K562 (cell line): ENCODE data around the gene SMARCA1. TPM values are rescaled to one million over a fixed set of nuclear protein-coding genes. Genes with fewer than 3 reads are reported as not detected.

Experiments
- ATAC-seq: fragments of 200-7000 bp; cut with Tn5 transposase; 3 replicates; pipeline ENCODE4 v1.9.1; 2020; ENCODE audit warnings: moderate library complexity
- BruUV-seq: library from RNA; stranded (reverse); fragments of 400-500 nt; replicated peaks from 2 replicates; lab custom pipeline; 2021; lab: Mats Ljungman, UMichigan
- CTCF ChIA-PET: fragments of 300-600 bp; formaldehyde crosslinking; extraction: SDS; loops from one replicate; lab custom pipeline; 2021; ENCODE audit warnings: low intra/inter-chr PET ratio; lab: Yijun Ruan, JAX
- POLR2A ChIA-PET: fragments of 300-600, 350-650 bp; sonication (Branson Sonifier 250); formaldehyde crosslinking; extraction: SDS; loops from one replicate; lab custom pipeline; 2021; ENCODE audit warnings: antibody characterized with exemption, inconsistent platforms; lab: Yijun Ruan, JAX
- DNase-seq, 4 experiments: peaks; one replicate each; pipeline versions ENCODE4 v3.0.0 to v3.0.0-alpha.2; 2011 to 2018; ENCODE audit warnings: low spot score in 3 of 4, mixed read lengths in 3 of 4; ENCODE audit errors: extremely low read depth in 1 of 4
- FAIRE-seq: peaks from 2 replicates; lab custom pipeline; 2011; peaks lifted over from hg19 to GRCh38; lab: Jason Lieb, UNC
- H2AFZ ChIP-seq: 2 replicates; pipeline ENCODE4 v1.6.0; 2011; ENCODE audit warnings: low read depth, low read length, control low read depth, inconsistent platforms
- H3K27ac ChIP-seq: fragments of 200-600 bp; 3 replicates; pipeline ENCODE4 v1.8.0; 2011; ENCODE audit warnings: low read depth, mild to moderate bottlenecking, control low read depth, inconsistent platforms, low read length, moderate library complexity, mixed read lengths; ENCODE audit errors: extremely low read depth
- H3K27me3 ChIP-seq, 2 experiments: fragments of 300-600 bp in 1 of 2; 2 replicates in 1 of 2; 3 replicates in 1 of 2; pipeline versions ENCODE4 v1.6.0 to v1.8.0; 2011; ENCODE audit warnings: inconsistent platforms in 2 of 2, low read length in 2 of 2, mild to moderate bottlenecking in 1 of 2, mixed read lengths in 1 of 2, moderate library complexity in 1 of 2; ENCODE audit not compliant: control insufficient read depth in 2 of 2, insufficient read depth in 2 of 2
- H3K36me3 ChIP-seq: fragments of 300-600 bp; 3 replicates; pipeline ENCODE4 v1.8.0; 2011; ENCODE audit warnings: mild to moderate bottlenecking, low read length, inconsistent platforms; ENCODE audit not compliant: control insufficient read depth, insufficient read depth
- H3K4me1 ChIP-seq, 2 experiments: fragments of 200-600 bp in 1 of 2; replicated peaks in 1 of 2; 2 replicates in 1 of 2; 3 replicates in 1 of 2; pipeline versions ENCODE4 v1.5.1 to v1.8.0; 2011; ENCODE audit warnings: inconsistent platforms in 2 of 2, low read length in 2 of 2, mild to moderate bottlenecking in 1 of 2, mixed read lengths in 1 of 2, moderate library complexity in 1 of 2; ENCODE audit not compliant: control insufficient read depth in 2 of 2, insufficient read depth in 2 of 2
- H3K4me2 ChIP-seq: 2 replicates; pipeline ENCODE4 v1.6.1; 2011; ENCODE audit warnings: low read length, control low read depth, inconsistent platforms, mixed read lengths; ENCODE audit not compliant: insufficient read depth
- H3K4me3 ChIP-seq: fragments of 200-600 bp; sonication (generic), shearing (Covaris generic); 2 replicates; pipeline ENCODE4 v1.5.1; 2016; ENCODE audit warnings: control low read depth, inconsistent platforms
- H3K79me2 ChIP-seq: fragments of 200-600 bp; 3 replicates; pipeline ENCODE4 v1.8.0; 2011; ENCODE audit warnings: low read length, inconsistent platforms; ENCODE audit not compliant: control insufficient read depth, insufficient read depth
- H3K9ac ChIP-seq, 2 experiments: 2 replicates each; pipeline versions ENCODE4 v1.6.0 to v1.6.1; 2011; ENCODE audit warnings: low read depth in 2 of 2, low read length in 2 of 2, control low read depth in 1 of 2, inconsistent platforms in 1 of 2, mild to moderate bottlenecking in 1 of 2, mixed read lengths in 1 of 2; ENCODE audit not compliant: insufficient read depth in 1 of 2
- H3K9me1 ChIP-seq: one replicate; pipeline ENCODE4 v1.6.0; 2011; ENCODE audit warnings: inconsistent platforms, mild to moderate bottlenecking, low read length, moderate library complexity; ENCODE audit not compliant: control insufficient read depth, insufficient read depth
- H3K9me3 ChIP-seq: replicated peaks from 2 replicates; pipeline ENCODE4 v1.5.1; 2011; ENCODE audit warnings: low read depth, low read length, inconsistent platforms; ENCODE audit not compliant: control insufficient read depth, insufficient read depth
- H4K20me1 ChIP-seq: replicated peaks from 2 replicates; pipeline ENCODE4 v1.6.1; 2011; ENCODE audit warnings: low read length, inconsistent platforms, mixed read lengths; ENCODE audit not compliant: control insufficient read depth, insufficient read depth
- ARID1B ChIP-seq: fragments of 450-650 bp; IDR thresholded peaks from 2 replicates; pipeline ENCODE4 v1.6.1; 2016; ENCODE audit warnings: antibody characterized with exemption, mild to moderate bottlenecking, inconsistent platforms
- COPS2 ChIP-seq: fragments of 450-650 bp; conservative IDR thresholded peaks from 2 replicates; pipeline ENCODE4 v1.6.1; 2016; ENCODE audit warnings: mild to moderate bottlenecking, moderate library complexity
- ETV6 ChIP-seq, 3 experiments: fragments of 150-350 bp in 1 of 3; sonication (generic) in 1 of 3; formaldehyde crosslinking in 1 of 3; IDR thresholded peaks; 2 replicates each; pipeline versions ENCODE4 v1.6.1 to v1.8.0; 2014 to 2022; ENCODE audit warnings: borderline replicate concordance in 2 of 3, low read depth in 2 of 3, antibody characterized with exemption in 1 of 3, low read length in 1 of 3, mild to moderate bottlenecking in 1 of 3, missing genetic modification reagents in 1 of 3
- MYNN ChIP-seq, 2 experiments: sonication (generic); formaldehyde crosslinking in 1 of 2; IDR thresholded peaks; 2 replicates each; pipeline versions ENCODE4 v1.5.0 to v1.6.1; 2016 to 2020; ENCODE audit warnings: antibody characterized with exemption in 1 of 2, missing genetic modification reagents in 1 of 2
- PRDM10 ChIP-seq: fragments of 450-650 bp; IDR thresholded peaks from 2 replicates; pipeline ENCODE4 v1.6.1; 2018; ENCODE audit not compliant: partially characterized antibody
- PYGO2 ChIP-seq: fragments of 450-650 bp; IDR thresholded peaks from 2 replicates; pipeline ENCODE4 v1.6.1; 2016; ENCODE audit warnings: mild to moderate bottlenecking, missing genetic modification characterization, moderate library complexity, missing compliant biosample characterization
- TCFL5 ChIP-seq: fragments of 250-450 bp; sonication (Bioruptor Pico); conservative IDR thresholded peaks from 2 replicates; pipeline ENCODE4 v1.6.1; 2021; ENCODE audit warnings: mild to moderate bottlenecking, moderate library complexity, matching md5 sums
- ZNF134 ChIP-seq: fragments of 250-450 bp; sonication (Bioruptor Pico); conservative IDR thresholded peaks from 2 replicates; pipeline ENCODE4 v1.4.0; 2020
- WGBS: fragments of 100-300 bp; shearing (Covaris generic); methylation state at CpG from one replicate; pipeline ENCODE4 v1.1.6; 2016; ENCODE audit warnings: low coverage, mixed read lengths; ENCODE audit not compliant: insufficient coverage; ENCODE audit errors: missing lambda C conversion rate; 5-methylcytosine and 5-hydroxymethylcytosine counted together
- in situ Hi-C: fragments of 300-500 bp; cut with MboI; formaldehyde crosslinking; loops from 4 replicates; pipeline ENCODE4 v1.15.0; 2018; ENCODE audit warnings: inconsistent platforms, mixed read lengths
- intact Hi-C: fragments of 100-400 bp; cut with micrococcal nuclease; formaldehyde crosslinking; loops from 2 replicates; pipeline ENCODE4 v1.14.2; 2022
- polyA plus RNA-seq, 8 experiments: library from polyadenylated mRNA; depleted of rRNA in 4 of 8; stranded (reverse) in 5 of 8; unstranded in 3 of 8; fragments of >200 nt; fragmentation: Nextera tagmentation in 2 of 8; fragmentation: Illumina TruSeq in 1 of 8; extraction: Ambion mirVana in 2 of 8; extraction: Trizol in 1 of 8; gene quantifications; 2 replicates each; pipeline versions ENCODE4 v1.2.1 to v1.2.3, GENCODE V29; 2011 to 2014; ENCODE audit warnings: inconsistent platforms in 1 of 8, missing spikeins in 1 of 8
- total RNA-seq, 7 experiments: library from RNA; depleted of rRNA in 6 of 7; stranded (reverse); fragments of >200 nt in 6 of 7; fragmentation: Illumina TruSeq in 2 of 7; extraction: Trizol in 2 of 7; gene quantifications; 2 replicates each; pipeline versions ENCODE4 v1.2.1 to v1.2.3, GENCODE V29; 2011 to 2021; ENCODE audit warnings: low replicate concordance in 1 of 7

Gene SMARCA1
- total and polyA plus RNA-seq, 9 of the 15 experiments (the other 6 are each of a cell fraction or from before 2014, with no cell fraction given) = 0.42 to 3.0 (median 2.0) TPM

- TF ChIP-seq ARID1B (no peak), ZNF134 (CRISPR knock-in tag) (no peak), COPS2 (no peak)
- TF ChIP-seq, all 486 proteins: peak for 0
These were observed 13.0 kb downstream of the SMARCA1 start (continued) for GRCh38 chrX:129510331-129510730.

GRCh38 chrX:129497146-129497843 is 26.0 kb downstream of the SMARCA1 start:
- intact Hi-C loops (no loop called here), in situ Hi-C loops (no loop called here)
- Histone ChIP-seq H3K27ac (no peak overlapping the region), H3K9me1 (no peaks in the 10 kb centered on the region), H3K4me1 (no peaks in the 10 kb centered on the region), H2AFZ (no peak overlapping the region), H3K79me2 (no peaks in the 10 kb centered on the region), H3K4me3 (no peak overlapping the region), H3K4me2 (no peak overlapping the region), H3K9ac (no peak overlapping the region), H3K9me3 (no peaks in the 10 kb centered on the region), H3K36me3 (no peaks in the 10 kb centered on the region), H3K27me3 (no peaks in the 10 kb centered on the region), H4K20me1 (no peaks in the 10 kb centered on the region)
- FAIRE-seq (no peak), ATAC-seq (no peak), DNase-seq (no peak)
- ChIA-PET POLR2A (no interaction called here), CTCF (no interaction called here)
- BruUV-seq = no TSS peak
- peak; percentile 99 for TF ChIP-seq MYNN (IDR thresholded peaks at IDR 0.05)
- peak; percentile 87 for TF ChIP-seq MYNN (CRISPR knock-in tag; IDR thresholded peaks at IDR 0.05)
- peak; percentile 70 for TF ChIP-seq PRDM10
- no peak for TF ChIP-seq PYGO2 (tag)
- TF ChIP-seq ETV6 (IDR thresholded peaks at IDR 0.05; ENCODE audit: borderline replicate concordance in 1 of 2, low read depth in 2 of 2, low read length in 1 of 2) = no peak
- TF ChIP-seq ETV6 (CRISPR knock-in tag; IDR thresholded peaks at IDR 0.05; ENCODE audit: borderline replicate concordance) = no peak
- no peak for TF ChIP-seq TCFL5 (CRISPR knock-in tag)
- WGBS = 0% methylated on average over 3 of the region's 3 CpGs
